ENCODE data around the gene PHLDA3. TPM values are rescaled to one million over a fixed set of nuclear protein-coding genes. Genes with fewer than 3 reads are reported as not detected.

The PHLDA3 gene
- 21.4 TPM for polyA plus RNA-seq (ENCODE audit: insufficient read length)

- DNase-seq (ENCODE audit: low read depth) = no peak
Observed at GRCh38 chr1:201468844-201469644, at the start of gene PHLDA3. TSS of gene PHLDA3 (minus strand) at chr1:201469188. CDS start at chr1:201468786, 402 bp downstream.

- DNase-seq (ENCODE audit: low read depth) = no peak
Observed at GRCh38 chr1:201518071-201518470, 49.1 kb upstream of the PHLDA3 start.

- no peak for DNase-seq (ENCODE audit: low read depth)
Observed at GRCh38 chr1:201517631-201518030, 48.6 kb upstream of the PHLDA3 start.

GRCh38 chr1:201516511-201517127, 47.6 kb upstream of the PHLDA3 start:
- no peak for DNase-seq (ENCODE audit: low read depth)

GRCh38 chr1:201515895-201516294, 46.9 kb upstream of the PHLDA3 start:
- DNase-seq (ENCODE audit: low read depth) = no peak

- no peak for DNase-seq (ENCODE audit: low read depth)
Observed at GRCh38 chr1:201515062-201515750, 46.2 kb upstream of the PHLDA3 start.

GRCh38 chr1:201514466-201514865, 45.5 kb upstream of the PHLDA3 start:
- no peak for DNase-seq (ENCODE audit: low read depth)

- DNase-seq (ENCODE audit: low read depth) = no peak
Observed at GRCh38 chr1:201513498-201514243, 44.7 kb upstream of the PHLDA3 start.

GRCh38 chr1:201511941-201512539, 43.1 kb upstream of the PHLDA3 start:
- no peak for DNase-seq (ENCODE audit: low read depth)

GRCh38 chr1:201511396-201511940, 42.5 kb upstream of the PHLDA3 start:
- DNase-seq (ENCODE audit: low read depth) = no peak

- no peak for DNase-seq (ENCODE audit: low read depth)
Observed at GRCh38 chr1:201510734-201511133, 41.7 kb upstream of the PHLDA3 start.

GRCh38 chr1:201509601-201510374, 40.8 kb upstream of the PHLDA3 start:
- DNase-seq (ENCODE audit: low read depth) = no peak

GRCh38 chr1:201508809-201509208, 39.8 kb upstream of the PHLDA3 start:
- DNase-seq (ENCODE audit: low read depth) = no peak

- DNase-seq (ENCODE audit: low read depth) = no peak
Observed at GRCh38 chr1:201507360-201507675, 38.3 kb upstream of the PHLDA3 start.

- peak; percentile 39 for DNase-seq (ENCODE audit: low read depth)
Observed at GRCh38 chr1:201506557-201507359, 37.8 kb upstream of the PHLDA3 start, which contains the start of gene CSRP1. TSS of gene CSRP1 (minus strand) at chr1:201507123. CDS start at chr1:201496303, 10,820 bp downstream.

GRCh38 chr1:201506092-201506491, 37.1 kb upstream of the PHLDA3 start:
- DNase-seq (ENCODE audit: low read depth) = no peak

GRCh38 chr1:201505503-201505890, 36.5 kb upstream of the PHLDA3 start:
- DNase-seq (ENCODE audit: low read depth) = no peak

- DNase-seq (ENCODE audit: low read depth) = no peak
Observed at GRCh38 chr1:201504799-201505502, 36.0 kb upstream of the PHLDA3 start.

- no peak for DNase-seq (ENCODE audit: low read depth)
Observed at GRCh38 chr1:201504179-201504631, 35.2 kb upstream of the PHLDA3 start.

Data from forelimb muscle (tissue), 1 donor.